Measurements from ENCODE around the gene ZHX3.

Gene ZHX3

GRCh38 chr20:41334443-41335421 is 17.2 kb upstream of the ZHX3 start:
- Histone ChIP-seq H3K27me3 (ENCODE audit: insufficient read depth, low read length, poor library complexity, severe bottlenecking) (no peaks in the 10 kb centered on the region), H4K20me1 (ENCODE audit: insufficient read depth, low read length, poor library complexity, severe bottlenecking) (no peaks in the 10 kb centered on the region), H3K36me3 (ENCODE audit: insufficient read depth, low read length) (no peaks in the 10 kb centered on the region), H3K9me2 (replicated peaks; ENCODE audit: low read depth, low read length) (no peaks in the 10 kb centered on the region), H3K4me1 (ENCODE audit: insufficient read depth, low read length, poor library complexity, severe bottlenecking) (peaks cover 10% of the 10 kb centered on the region), H2AFZ (ENCODE audit: low read length) (no peak overlapping the region), H3K9ac (ENCODE audit: low read depth, low read length, poor library complexity, severe bottlenecking) (no peak overlapping the region), H3F3A (ENCODE audit: low read depth) (no peaks in the 10 kb centered on the region; the same call in 1 of the 2 replicates), H3K4me2 (ENCODE audit: low read depth, low read length, poor library complexity, severe bottlenecking) (no peak overlapping the region), H3K79me2 (ENCODE audit: insufficient read depth, low read length) (no peaks in the 10 kb centered on the region), H3K9me3 (ENCODE audit: insufficient read depth, low read depth, low read length) (no peaks in the 10 kb centered on the region), H3K4me3 (ENCODE audit: low read length, poor library complexity, severe bottlenecking) (no peak overlapping the region)
- TF ChIP-seq EZH2phosphoT487 (IDR thresholded peaks at IDR 0.05; ENCODE audit: borderline replicate concordance): no peak
- no peak for TF ChIP-seq CTCF (conservative IDR thresholded peaks at IDR 0.05; ENCODE audit: low read length)

- H4K20me1 ChIP-seq (ENCODE audit: insufficient read depth, low read length, poor library complexity, severe bottlenecking): no peaks in the 10 kb centered on the region
Observed at GRCh38 chr20:41334036-41334435, 16.5 kb upstream of the ZHX3 start.

GRCh38 chr20:41331731-41332130 is 14.2 kb upstream of the ZHX3 start:
- Histone ChIP-seq H4K20me1 (ENCODE audit: insufficient read depth, low read length, poor library complexity, severe bottlenecking) (no peaks in the 10 kb centered on the region), H3K4me1 (ENCODE audit: insufficient read depth, low read length, poor library complexity, severe bottlenecking) (peaks cover 21% of the 10 kb centered on the region), H3F3A (ENCODE audit: low read depth) (peaks cover 3% of the 10 kb centered on the region; the same call in 1 of the 2 replicates), H3K4me2 (ENCODE audit: low read depth, low read length, poor library complexity, severe bottlenecking) (no peak overlapping the region), H3K36me3 (ENCODE audit: insufficient read depth, low read length) (no peaks in the 10 kb centered on the region), H3K79me2 (ENCODE audit: insufficient read depth, low read length) (no peaks in the 10 kb centered on the region), H3K27me3 (ENCODE audit: insufficient read depth, low read length, poor library complexity, severe bottlenecking) (no peaks in the 10 kb centered on the region), H3K9me3 (ENCODE audit: insufficient read depth, low read depth, low read length) (no peaks in the 10 kb centered on the region), H3K9me2 (replicated peaks; ENCODE audit: low read depth, low read length) (no peaks in the 10 kb centered on the region), H2AFZ (ENCODE audit: low read length) (no peak overlapping the region), H3K4me3 (ENCODE audit: low read length, poor library complexity, severe bottlenecking) (no peak overlapping the region), H3K9ac (ENCODE audit: low read depth, low read length, poor library complexity, severe bottlenecking) (no peak overlapping the region)
- TF ChIP-seq EZH2phosphoT487 (IDR thresholded peaks at IDR 0.05; ENCODE audit: borderline replicate concordance): no peak
- no peak for TF ChIP-seq CTCF (conservative IDR thresholded peaks at IDR 0.05; ENCODE audit: low read length)

More at GRCh38 chr20:41334036-41334435, 16.5 kb upstream of the ZHX3 start:
- no peaks in the 10 kb centered on the region for H3K9me3 ChIP-seq (ENCODE audit: insufficient read depth, low read depth, low read length)
- H3K27me3 ChIP-seq (ENCODE audit: insufficient read depth, low read length, poor library complexity, severe bottlenecking): no peaks in the 10 kb centered on the region
- H3K4me3 ChIP-seq (ENCODE audit: low read length, poor library complexity, severe bottlenecking): no peak overlapping the region
- no peaks in the 10 kb centered on the region for H3K79me2 ChIP-seq (ENCODE audit: insufficient read depth, low read length)
- H3K4me1 ChIP-seq (ENCODE audit: insufficient read depth, low read length, poor library complexity, severe bottlenecking): peaks cover 15% of the 10 kb centered on the region
- no peaks in the 10 kb centered on the region for H3K9me2 ChIP-seq (replicated peaks; ENCODE audit: low read depth, low read length)
- peaks cover 3% of the 10 kb centered on the region; the same call in 1 of the 2 replicates for H3F3A ChIP-seq (ENCODE audit: low read depth)
- H3K4me2 ChIP-seq (ENCODE audit: low read depth, low read length, poor library complexity, severe bottlenecking): no peak overlapping the region
- no peak for TF ChIP-seq EZH2phosphoT487 (IDR thresholded peaks at IDR 0.05; ENCODE audit: borderline replicate concordance)
- TF ChIP-seq CTCF (conservative IDR thresholded peaks at IDR 0.05; ENCODE audit: low read length): no peak
- H3K36me3 ChIP-seq (ENCODE audit: insufficient read depth, low read length): no peaks in the 10 kb centered on the region
- H2AFZ ChIP-seq (ENCODE audit: low read length): no peak overlapping the region
- no peak overlapping the region for H3K9ac ChIP-seq (ENCODE audit: low read depth, low read length, poor library complexity, severe bottlenecking)
